Medulla oblongata (tissue), 1 donor: ENCODE results near the gene NRAP.

Source experiments
- DNase-seq: peaks from one replicate; pipeline ENCODE4 v3.0.0-alpha.2; 2015; ENCODE audit errors: extremely low spot score

The NRAP gene

GRCh38 chr10:113663908-113664307, at the start of gene NRAP:
NRAP (minus strand) TSS chr10:113664041; CDS start chr10:113663882, 159 bp downstream.
- DNase-seq = no peak

- DNase-seq = no peak
Observed at GRCh38 chr10:113713640-113713982, 49.8 kb upstream of the NRAP start.

GRCh38 chr10:113712755-113713639, 49.2 kb upstream of the NRAP start:
- DNase-seq = no peak

GRCh38 chr10:113712024-113712423, 48.2 kb upstream of the NRAP start:
- DNase-seq = no peak

- DNase-seq = peak; percentile 58
Observed at GRCh38 chr10:113711142-113711541, 47.3 kb upstream of the NRAP start.

GRCh38 chr10:113709221-113709838, 45.5 kb upstream of the NRAP start:
- DNase-seq = peak; percentile 21

- DNase-seq = no peak
Observed at GRCh38 chr10:113708640-113709039, 44.8 kb upstream of the NRAP start.

GRCh38 chr10:113706623-113707022, 42.8 kb upstream of the NRAP start:
- no peak for DNase-seq

GRCh38 chr10:113705344-113705652, 41.5 kb upstream of the NRAP start:
- DNase-seq = no peak

- peak; percentile 74 for DNase-seq
Observed at GRCh38 chr10:113704637-113705343, 40.9 kb upstream of the NRAP start.

GRCh38 chr10:113697595-113697994, 33.8 kb upstream of the NRAP start:
- DNase-seq = no peak

GRCh38 chr10:113695691-113696090, 31.9 kb upstream of the NRAP start:
- DNase-seq = no peak

- DNase-seq = no peak
Observed at GRCh38 chr10:113693348-113693747, 29.5 kb upstream of the NRAP start.

- DNase-seq = no peak
Observed at GRCh38 chr10:113692271-113692670, 28.4 kb upstream of the NRAP start.

GRCh38 chr10:113691381-113691780, 27.5 kb upstream of the NRAP start:
- no peak for DNase-seq

- DNase-seq = no peak
Observed at GRCh38 chr10:113690749-113691148, 26.9 kb upstream of the NRAP start.

GRCh38 chr10:113689574-113689973, 25.7 kb upstream of the NRAP start:
- no peak for DNase-seq

GRCh38 chr10:113689057-113689456, 25.2 kb upstream of the NRAP start:
- no peak for DNase-seq

GRCh38 chr10:113687037-113687436, 23.2 kb upstream of the NRAP start:
- no peak for DNase-seq

- DNase-seq = no peak
Observed at GRCh38 chr10:113686028-113686427, 22.2 kb upstream of the NRAP start.

GRCh38 chr10:113683300-113683699, 19.5 kb upstream of the NRAP start:
- no peak for DNase-seq

GRCh38 chr10:113681533-113682470, 18.0 kb upstream of the NRAP start:
- DNase-seq = peak; percentile 4
